Left ventricle myocardium superior (tissue), 1 donor: Measurements from ENCODE around the gene EVC2. TPM values are rescaled to one million over a fixed set of nuclear protein-coding genes. Genes with fewer than 3 reads are reported as not detected.
A peak's percentile ranks its signal among the peaks of the same experiment; 100 is the strongest.

Source experiments
- ATAC-seq: fragments of 200-7000 bp; cut with Tn5 transposase; one replicate; pipeline ENCODE4 v1.9.1; 2020; ENCODE audit warnings: mild to moderate bottlenecking, moderate library complexity
- DNase-seq: peaks from one replicate; pipeline ENCODE4 v3.0.0-alpha.2; 2020
- intact Hi-C: fragments of 100-400 bp; cut with micrococcal nuclease; formaldehyde crosslinking; loops from one replicate; pipeline ENCODE4 v1.11.0; 2022
- total RNA-seq: library from RNA; stranded (reverse); fragmentation: NEBNext Ultra II Directional; extraction: Animal tissue kit (Norgen Biotek cat#: 25700); gene quantifications from one replicate; pipeline ENCODE4 v1.2.1, GENCODE V29; 2021
- donor health status: DM: no; HTN: yes; CAD: no; lungs with severe emphysema.

EVC2 gene
- total RNA-seq, 1 donor from 2014 or later: 1.5 TPM

DNA sequence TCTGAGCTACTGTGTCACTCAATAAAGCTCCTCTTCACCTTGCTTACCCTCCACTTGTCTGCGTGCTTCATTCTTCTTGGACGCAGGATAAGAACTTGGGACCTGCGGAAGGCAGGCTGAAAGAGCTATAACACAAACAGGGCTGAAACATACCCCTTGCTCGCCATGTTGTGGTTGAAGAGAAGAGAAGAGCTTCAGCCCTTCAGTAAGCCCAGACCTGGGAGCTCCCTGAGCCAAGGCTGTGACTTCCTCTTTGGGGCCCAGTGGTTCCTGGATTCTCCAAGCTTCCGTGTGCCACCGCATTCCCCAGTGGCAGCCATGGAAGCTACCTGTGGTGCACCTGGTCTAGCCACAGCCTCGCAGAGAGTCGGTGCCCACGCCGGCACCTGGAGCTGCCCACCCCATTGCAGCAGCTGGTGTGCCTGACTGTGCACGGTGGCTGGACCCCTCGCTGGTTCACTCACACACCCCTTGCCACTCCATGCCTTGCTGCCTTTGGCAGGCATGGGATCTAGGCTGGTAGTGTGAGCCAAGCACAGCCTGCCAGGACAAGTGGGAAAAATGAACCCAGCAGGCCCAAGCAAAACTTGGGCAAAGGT is 160.6 kb downstream of the EVC2 start:
- intact Hi-C loops: no loop called here
- DNase-seq: no peak
- no peak for ATAC-seq

GRCh38 chr4:5545271-5545670 is 163.1 kb downstream of the EVC2 start:
- intact Hi-C loops: no loop called here
- ATAC-seq (no peak), DNase-seq (no peak)

DNA sequence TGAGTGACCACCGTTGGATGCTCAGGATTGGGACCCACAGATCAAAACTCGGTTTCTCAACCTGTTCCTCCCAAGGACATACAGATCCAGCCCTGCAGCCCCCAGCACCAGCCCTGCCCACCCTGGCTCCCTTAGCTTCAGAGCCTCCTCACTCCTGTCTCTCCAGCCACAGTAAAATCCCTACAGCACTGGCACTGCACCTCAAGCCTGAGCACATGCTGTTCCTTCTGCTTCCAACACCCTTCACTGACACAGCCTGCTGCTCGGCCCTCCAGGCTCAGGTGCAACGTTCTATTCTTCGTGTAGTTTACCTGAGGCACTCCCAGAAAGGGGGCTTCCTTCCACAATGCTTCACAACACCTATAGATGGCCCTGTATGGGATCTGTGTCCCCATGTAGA is 163.6 kb downstream of the EVC2 start:
- ATAC-seq (no peak), DNase-seq (no peak)
- intact Hi-C loops: no loop called here

DNA sequence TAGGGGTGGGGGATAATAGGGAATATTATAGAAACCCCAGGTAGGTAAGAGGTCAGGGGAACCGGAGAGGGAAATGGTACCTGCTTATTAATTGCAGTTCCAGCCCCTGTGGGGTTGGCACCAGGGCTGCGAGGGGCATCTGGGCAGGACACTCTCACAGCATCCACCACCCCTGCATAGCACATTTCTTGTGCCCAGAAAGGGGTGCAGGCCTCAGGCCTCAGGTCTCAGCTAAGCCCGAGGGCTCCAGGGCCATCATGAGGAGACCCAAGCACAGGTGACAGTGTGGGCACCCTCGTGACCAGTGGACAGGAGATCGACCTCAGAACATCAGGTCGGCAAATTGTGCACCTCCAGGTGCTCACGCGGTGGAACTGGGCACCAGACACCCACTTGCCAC is 164.7 kb downstream of the EVC2 start:
- intact Hi-C loops: no loop called here
- DNase-seq (no peak), ATAC-seq (no peak)

- intact Hi-C loops: no loop called here
- ATAC-seq: no peak
- DNase-seq: no peak
These were observed 167.2 kb downstream of the EVC2 start for GRCh38 chr4:5541169-5541568.

GRCh38 chr4:5539584-5539983 is 168.8 kb downstream of the EVC2 start:
- no peak for DNase-seq
- intact Hi-C loops: no loop called here
- no peak for ATAC-seq

DNA sequence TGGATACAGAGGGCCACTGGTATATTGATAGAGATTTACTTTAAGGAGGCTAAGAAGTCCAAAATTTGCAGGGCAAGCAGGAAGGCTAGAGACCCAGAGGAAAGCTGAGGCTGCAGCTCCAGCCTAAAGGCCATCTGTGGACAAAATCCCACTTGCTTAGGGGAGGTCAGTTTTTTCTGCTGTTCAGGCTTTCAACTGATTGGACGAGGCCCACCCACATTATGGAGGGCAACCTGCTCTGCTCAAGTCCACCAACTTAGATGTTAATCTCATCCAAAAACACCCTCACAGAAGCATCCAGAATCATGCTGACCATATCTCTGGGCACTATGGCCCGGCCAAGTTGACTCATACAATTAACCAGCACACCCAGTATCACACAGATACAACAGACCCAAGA is 176.3 kb downstream of the EVC2 start:
- ATAC-seq (no peak), DNase-seq (no peak)
- intact Hi-C loops: no loop called here

DNA sequence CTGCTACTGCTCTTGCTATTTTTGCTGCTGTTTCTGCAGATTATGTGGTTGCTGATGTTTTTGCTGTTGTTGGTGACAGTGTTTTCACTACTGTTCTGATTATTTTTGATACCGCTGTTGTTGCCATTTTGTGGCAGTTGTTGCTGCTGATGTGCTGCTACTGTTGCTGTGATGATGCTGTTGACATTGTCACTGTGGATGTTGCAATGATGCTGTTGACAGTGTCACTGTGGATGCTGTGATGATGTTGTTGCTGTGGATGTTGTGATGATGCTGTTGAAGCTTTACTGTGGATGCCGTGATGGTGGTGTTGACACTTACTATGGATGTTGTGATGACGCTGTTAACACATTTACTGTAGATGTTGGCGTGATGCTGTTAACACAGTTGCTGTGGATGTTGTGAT is 180.3 kb downstream of the EVC2 start:
- ATAC-seq (no peak), DNase-seq (no peak)
- intact Hi-C loops: no loop called here

- intact Hi-C loops: no loop called here
- DNase-seq (no peak), ATAC-seq (no peak)
These were observed 181.1 kb downstream of the EVC2 start for GRCh38 chr4:5527211-5527610.

DNA sequence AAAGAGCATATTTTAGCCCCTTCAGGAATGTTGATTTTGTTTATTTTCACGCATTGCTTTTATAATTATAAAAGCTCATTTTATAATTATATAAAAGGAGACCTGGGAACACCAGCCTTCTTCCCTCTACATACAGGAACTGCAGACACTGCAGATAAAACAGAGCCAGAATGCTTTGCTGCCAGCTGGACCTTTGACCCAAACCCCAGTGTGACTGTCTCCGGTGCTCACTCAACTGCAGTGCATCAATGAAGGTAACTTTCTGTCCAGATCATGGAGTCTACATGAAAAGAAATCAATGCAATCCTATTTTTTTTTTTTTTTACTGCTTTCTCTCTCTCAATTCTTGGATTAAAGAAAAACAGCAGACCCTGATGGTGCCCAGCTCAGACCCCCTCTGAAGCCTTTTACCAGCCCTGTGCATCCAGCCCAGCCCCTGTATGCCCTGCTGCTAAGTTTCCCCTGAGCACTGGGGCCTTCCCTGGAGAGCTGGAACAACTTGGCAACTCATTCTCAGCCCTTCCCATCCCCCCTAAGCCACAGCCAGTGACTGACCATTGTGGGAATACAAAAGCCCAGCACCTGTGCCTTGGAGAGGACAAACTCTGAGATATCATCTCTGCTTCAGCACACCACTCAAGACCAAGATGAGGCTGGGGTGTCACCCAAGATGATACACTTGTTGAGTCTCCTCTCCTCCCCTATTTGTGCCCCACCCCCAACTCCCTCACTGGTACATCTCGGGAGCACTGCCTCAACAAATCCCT is 182.1 kb downstream of the EVC2 start:
- DNase-seq (no peak), ATAC-seq (no peak)
- intact Hi-C loops: no loop called here

DNA sequence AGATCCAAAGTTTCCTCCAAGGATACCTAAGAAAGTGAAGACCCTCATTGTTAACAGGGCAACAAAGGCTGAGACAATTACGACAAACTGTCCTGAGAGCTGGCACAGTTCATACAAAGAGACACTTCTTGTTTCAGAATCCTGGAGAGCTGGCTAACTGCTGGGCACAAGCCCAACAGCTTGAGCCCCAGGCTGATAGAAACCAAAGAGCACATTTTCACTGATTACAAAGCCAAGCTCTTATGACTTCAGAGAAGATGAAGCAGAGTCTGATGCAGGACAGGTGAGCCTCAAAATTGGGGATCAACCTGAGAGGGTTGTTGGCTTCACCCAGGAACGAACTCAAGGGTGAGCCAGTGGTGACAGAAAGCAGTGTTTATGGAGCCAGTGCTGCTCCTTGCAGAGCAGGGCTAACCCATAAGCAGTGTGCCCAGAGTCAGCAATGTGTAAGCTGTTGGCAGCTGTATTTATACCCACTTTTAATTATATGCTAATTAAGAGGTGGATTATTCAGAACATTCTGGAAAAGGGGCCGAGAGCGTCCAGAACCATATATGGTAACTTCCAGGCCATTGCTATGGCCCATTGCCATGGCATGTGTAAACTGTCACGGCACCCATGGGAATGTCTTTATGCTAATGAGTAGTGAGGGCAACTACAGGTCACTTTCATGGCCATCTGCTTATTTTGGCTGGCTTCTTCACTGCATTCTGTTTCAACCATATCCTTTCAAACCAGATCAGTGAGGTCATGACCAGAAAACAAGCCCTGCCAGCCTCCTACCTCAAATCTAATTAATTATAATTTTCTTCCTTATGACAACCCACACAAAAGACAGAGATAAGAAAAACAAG is 183.7 kb downstream of the EVC2 start:
- ATAC-seq: peak; percentile 50
- DNase-seq: no peak

GRCh38 chr4:5517372-5517771 is 191.0 kb downstream of the EVC2 start:
- DNase-seq: no peak
- intact Hi-C loops: no loop called here
- no peak for ATAC-seq

More for the DNA sequence above, 183.7 kb downstream of the EVC2 start:
- intact Hi-C loops: no loop called here

GRCh38 chr4:5515646-5516045 is 192.7 kb downstream of the EVC2 start:
- intact Hi-C loops: no loop called here
- DNase-seq: no peak
- ATAC-seq: no peak

Other genes with a start within 250 kb of the EVC2 start
- 6.3 TPM for gene EVC, start 2.6 kb upstream of the EVC2 start, total RNA-seq
- gene CRMP1, start 184.5 kb upstream of the EVC2 start, total RNA-seq: 1.3 TPM